Measurements from ENCODE around the gene FSHR.

FSHR gene, protein sequence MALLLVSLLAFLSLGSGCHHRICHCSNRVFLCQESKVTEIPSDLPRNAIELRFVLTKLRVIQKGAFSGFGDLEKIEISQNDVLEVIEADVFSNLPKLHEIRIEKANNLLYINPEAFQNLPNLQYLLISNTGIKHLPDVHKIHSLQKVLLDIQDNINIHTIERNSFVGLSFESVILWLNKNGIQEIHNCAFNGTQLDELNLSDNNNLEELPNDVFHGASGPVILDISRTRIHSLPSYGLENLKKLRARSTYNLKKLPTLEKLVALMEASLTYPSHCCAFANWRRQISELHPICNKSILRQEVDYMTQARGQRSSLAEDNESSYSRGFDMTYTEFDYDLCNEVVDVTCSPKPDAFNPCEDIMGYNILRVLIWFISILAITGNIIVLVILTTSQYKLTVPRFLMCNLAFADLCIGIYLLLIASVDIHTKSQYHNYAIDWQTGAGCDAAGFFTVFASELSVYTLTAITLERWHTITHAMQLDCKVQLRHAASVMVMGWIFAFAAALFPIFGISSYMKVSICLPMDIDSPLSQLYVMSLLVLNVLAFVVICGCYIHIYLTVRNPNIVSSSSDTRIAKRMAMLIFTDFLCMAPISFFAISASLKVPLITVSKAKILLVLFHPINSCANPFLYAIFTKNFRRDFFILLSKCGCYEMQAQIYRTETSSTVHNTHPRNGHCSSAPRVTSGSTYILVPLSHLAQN

DNA sequence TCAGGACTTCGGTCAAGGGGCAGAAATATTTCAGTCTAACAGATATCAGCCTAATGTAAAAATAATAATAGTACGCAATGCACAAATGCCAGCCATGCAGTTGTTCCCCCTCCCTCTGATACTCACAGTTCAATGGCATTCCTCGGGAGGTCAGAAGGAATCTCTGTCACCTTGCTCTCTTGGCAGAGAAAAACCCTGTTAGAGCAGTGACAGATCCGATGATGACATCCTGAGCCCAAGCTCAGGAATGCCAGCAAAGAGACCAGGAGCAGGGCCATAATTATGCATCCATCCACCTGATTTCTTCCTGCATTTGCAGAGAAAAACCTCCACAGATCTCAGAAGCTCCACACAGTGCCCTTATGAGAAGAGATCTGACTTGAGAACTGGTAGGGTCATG lies at the start of gene FSHR:
TSS of gene FSHR (minus strand) at position 376 of the 400 bp plus-strand sequence. CDS start at position 278, 98 bp downstream.
- no peak for DNase-seq

DNA sequence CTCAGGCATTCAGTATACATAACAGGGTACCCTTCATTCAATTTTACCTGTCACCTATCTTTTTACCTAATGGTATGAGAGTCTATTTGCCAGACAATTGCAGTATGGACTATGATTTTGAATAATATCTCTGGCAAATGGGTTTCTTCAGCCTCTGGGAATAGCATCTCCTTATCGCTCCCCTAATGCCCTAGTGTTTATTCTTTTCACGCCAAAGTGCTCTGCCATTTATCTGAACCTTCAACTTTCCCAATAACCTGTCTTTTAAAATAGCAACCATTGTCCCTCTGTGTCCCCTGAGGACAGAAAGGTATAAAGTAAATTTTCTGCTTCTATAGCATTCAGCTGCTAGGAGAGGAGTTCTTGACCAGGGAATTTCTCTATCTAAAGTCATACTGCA lies 45.0 kb upstream of the FSHR start:
- DNase-seq: no peak

GRCh38 chr2:49194701-49195100 lies 40.4 kb upstream of the FSHR start:
- DNase-seq: no peak

GRCh38 chr2:49192036-49192435 lies 37.7 kb upstream of the FSHR start:
- no peak for DNase-seq

DNA sequence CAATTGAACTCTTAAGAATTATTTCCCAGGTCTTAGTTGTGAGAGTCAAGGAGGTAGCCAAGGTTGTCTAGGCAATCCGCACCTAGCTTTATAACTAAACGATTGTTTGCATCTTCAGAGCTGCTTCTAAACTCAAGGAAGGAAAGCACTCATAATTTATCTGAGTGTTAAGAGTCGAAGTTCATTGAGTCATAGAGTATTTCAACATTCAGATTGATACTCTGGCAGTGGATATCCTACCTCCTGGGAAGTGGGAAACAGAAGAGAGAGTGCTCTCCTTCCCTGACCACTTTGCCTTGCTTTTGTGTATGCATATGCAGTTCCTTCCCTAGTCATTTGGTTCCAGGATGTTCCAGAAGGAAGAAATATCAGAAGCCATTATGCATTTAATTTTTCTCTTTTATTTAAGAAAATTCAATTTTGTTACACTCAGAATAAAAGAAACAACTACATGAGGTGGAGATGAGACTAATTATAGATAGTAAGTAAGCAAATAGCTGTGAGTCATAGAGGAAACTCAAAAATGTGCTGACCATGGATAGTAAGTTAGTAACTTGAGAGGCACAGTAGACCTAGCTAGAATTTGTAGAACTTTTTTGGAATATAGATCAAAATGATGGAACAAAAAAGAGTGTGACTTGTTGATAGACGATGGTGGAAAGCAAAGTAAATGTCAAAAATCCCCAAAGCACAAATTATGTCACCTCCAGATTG lies 35.4 kb upstream of the FSHR start:
- DNase-seq: no peak

GRCh38 chr2:49186050-49186648 lies 31.8 kb upstream of the FSHR start:
- DNase-seq: no peak

DNA sequence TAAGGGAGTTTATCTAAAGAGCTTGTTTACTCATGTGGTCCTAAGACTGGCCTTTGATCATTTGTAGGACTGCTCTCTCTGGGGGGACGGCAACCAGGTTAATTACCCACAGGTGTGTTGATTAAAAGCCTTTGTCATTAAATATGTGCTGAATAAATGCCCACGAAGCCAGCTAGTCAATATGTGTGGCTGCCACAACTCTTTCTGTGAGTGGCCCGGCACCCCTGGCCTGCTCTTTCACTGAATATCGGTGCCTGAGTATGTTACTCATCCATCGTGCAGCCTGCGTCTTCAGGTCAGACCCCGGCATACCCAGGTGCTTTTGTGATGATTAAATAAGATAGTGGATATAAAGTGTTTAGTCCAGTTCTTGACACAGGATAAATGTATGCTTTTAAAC lies 24.3 kb upstream of the FSHR start:
- DNase-seq: no peak

DNA sequence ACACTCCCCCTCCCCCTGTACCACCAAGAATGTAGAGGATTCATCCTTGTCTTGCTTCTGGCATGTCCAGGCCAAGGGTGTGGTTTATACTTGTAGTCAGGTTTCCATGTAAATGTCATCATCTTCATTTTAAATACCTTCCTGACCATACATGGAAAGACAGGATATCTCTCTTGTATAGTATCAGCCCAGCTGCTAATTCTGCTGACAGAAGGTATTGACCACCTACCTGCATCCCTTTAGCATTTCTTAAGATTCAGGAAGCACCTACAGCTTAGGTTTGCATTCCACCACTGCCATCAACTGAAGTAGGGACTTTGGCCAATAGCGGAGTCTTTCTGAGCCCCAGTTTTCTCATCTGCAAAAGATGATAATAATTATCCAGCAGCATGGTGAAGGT lies 22.9 kb upstream of the FSHR start:
- DNase-seq: no peak

DNA sequence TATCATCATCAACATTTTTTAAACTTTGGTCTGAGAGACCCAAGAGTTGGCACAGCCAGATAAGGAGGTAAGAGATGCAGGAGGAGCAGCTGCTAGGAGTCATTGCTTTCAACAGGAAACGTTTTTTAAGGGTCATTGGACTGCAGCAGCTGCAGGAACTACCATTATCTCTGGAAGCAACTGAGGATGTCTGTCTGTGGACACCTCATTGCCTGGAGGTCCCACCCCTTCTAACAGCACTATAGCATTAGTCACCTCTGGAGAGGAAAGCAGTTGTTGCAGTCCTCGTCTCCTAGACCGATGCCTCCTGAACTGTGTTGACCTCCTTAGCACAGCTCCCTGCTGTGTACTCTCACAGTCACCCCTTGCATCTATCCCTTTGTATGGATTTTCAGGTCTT lies 21.5 kb upstream of the FSHR start:
- DNase-seq: no peak

- DNase-seq: no peak
Measured at GRCh38 chr2:49174750-49175149, 20.4 kb upstream of the FSHR start.

- no peak for DNase-seq
Measured at GRCh38 chr2:49167131-49167530, 12.8 kb upstream of the FSHR start.

- no peak for DNase-seq
Measured at GRCh38 chr2:49165662-49166061, 11.3 kb upstream of the FSHR start.

DNA sequence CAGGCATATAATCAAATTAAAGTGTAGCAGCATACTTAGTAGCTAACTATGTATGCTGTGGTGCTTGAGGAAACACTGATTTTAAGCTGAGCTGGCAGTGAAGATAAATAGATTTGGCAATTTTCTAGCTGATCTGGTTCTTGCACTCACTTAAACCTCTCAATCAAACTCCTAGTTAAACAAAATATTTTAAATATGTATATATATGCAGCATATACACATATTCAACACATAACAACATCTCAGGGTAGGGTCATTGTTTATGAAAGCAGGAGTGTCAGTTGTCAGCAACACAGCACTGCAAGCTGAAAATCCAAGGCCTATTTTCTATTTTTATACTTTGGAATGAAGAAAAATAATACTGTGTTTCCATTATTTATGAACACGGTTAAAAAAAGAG lies 10.4 kb upstream of the FSHR start:
- DNase-seq: no peak

GRCh38 chr2:49162151-49162550 lies 7.8 kb upstream of the FSHR start:
- DNase-seq: no peak

DNA sequence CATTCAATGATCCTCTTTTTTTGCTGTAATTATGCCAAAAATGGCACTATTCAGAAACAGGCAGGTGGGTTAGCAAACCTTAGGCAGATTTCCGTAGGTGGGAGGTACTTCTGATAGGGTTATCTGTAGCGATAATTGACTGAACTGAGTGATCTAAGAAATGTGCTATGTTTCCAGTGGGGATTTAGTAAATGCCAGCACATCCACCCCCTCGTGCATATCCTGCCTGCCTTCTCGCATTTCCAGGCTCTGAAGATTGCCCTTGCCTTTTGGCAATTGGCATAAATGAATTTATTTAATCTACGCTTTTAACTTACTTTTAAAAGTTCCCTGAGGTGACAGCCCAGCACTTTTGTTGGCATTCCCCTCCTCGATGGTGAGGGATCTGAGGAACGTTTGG lies 576 bp upstream of the FSHR start:
- DNase-seq: no peak

DNA sequence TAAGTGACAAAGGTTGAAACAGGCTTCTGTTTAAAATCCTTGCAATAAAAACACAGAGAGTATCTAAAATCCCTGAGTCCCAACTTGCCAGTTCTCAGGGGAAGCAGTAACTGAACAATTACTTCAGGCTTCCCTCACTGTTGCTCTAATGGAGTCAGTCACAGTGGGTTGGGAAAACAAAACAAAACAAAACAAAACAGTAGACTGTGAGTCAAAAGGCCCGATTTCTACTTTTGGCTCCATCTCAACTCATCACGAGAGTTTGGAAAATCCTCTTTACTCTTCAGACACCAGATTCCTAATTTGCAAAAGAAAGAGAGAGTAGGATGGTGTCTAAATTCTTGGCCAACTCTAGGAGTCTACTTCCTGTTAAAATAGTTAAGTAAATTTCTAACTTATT lies 1.1 kb downstream of the FSHR start:
- no peak for DNase-seq

DNA sequence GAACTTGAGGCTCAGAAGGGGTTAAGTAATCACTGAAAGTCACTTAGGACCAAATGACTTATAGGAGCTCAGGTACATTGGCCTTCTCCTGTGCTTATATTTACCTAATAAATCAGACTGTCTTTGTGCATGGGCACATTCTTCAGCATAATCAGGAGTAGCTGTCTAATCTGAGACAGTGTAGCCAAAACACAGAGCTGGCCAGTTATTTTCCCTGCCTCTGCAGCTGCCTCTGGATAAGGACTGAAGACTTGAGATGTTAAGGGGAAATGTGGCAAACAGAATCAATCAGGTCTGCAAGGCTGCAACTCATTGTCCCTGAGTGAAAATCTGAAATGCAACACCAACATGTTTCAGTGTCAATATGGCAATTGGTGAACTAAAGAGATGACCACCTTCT lies 1.5 kb downstream of the FSHR start:
- no peak for DNase-seq

- DNase-seq: no peak
Measured at GRCh38 chr2:49146401-49146800, 7.9 kb downstream of the FSHR start.

DNA sequence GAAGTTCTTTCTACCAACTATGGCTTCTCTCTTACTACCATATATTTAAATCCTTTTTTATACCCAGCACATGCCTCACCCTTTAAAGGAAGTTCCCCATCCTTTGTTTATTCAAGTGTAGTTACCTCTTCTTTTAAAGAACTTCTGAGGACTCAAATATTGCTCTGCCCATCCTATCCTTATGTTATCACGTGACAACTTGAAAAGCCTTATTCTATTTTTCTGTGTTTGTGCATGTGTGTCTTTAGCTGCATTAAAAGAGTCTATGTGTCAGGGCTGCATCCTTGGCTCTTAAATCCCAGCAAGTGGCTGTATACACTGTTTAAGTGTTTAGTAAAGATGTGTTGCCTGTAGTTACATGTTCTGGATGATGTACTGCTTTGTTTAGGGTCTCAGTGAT lies 22.5 kb downstream of the FSHR start:
- no peak for DNase-seq

DNA sequence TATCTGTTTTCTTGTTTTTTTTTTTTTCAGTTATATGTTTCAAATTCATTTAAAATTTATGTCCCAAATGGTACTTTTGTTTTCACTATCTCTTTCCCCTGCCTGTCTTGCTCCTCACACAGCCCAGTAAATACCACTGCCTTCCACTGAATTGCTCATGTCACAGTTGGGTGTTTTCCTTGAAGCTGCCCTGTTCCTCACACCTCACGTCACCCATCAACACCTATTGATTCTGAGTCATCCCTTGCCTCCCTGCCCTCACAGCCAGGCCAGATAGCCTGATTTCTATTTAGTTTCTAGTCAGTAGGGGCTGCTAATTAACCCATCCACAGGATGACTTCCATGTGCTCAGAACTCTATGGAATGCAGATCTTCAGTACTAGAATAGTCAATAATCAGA lies 25.3 kb downstream of the FSHR start:
- DNase-seq: no peak

GRCh38 chr2:49123600-49123999 lies 30.7 kb downstream of the FSHR start:
- DNase-seq: no peak

DNA sequence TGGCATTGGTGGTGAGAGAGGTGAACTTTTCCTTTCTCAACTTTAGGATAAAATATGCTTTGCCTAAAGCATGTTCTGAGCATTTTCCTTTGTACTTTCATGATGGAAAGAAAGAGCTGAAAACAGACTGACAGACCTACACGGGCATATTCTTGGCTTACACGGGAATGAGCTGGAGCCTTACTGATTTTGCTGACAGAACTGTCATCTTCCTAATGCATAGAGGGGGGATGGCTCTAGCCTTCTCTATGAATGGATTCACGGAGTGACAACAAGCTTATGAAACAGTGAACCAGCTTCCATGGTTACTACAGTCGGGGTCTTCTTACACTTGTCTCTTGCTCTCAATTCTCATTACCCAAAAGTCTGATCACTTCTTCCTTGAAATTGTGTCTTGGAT lies 32.2 kb downstream of the FSHR start:
- no peak for DNase-seq

- DNase-seq: no peak
Measured at GRCh38 chr2:49113046-49113445, 41.3 kb downstream of the FSHR start.

- no peak for DNase-seq
Measured at GRCh38 chr2:49111456-49111855, 42.9 kb downstream of the FSHR start.
